HG03558 (cell line): ENCODE results near the gene PEPD.

Experiments used
- ATAC-seq: cut with Tn5 transposase; IDR thresholded peaks from one replicate; pipeline ENCODE4 v1.9.1; 2021; ENCODE audit warnings: moderate number of reproducible peaks; ENCODE audit not compliant: unreplicated experiment; ENCODE audit errors: extremely low read depth

The PEPD gene

GRCh38 chr19:33462112-33462791 is 59.3 kb downstream of the PEPD start:
- ATAC-seq, result no peak

GRCh38 chr19:33461256-33462111 is 60.1 kb downstream of the PEPD start:
- no peak for ATAC-seq

- no peak for ATAC-seq
Observed at GRCh38 chr19:33460221-33460908, 61.2 kb downstream of the PEPD start.

- no peak for ATAC-seq
Observed at GRCh38 chr19:33459222-33460090, 62.1 kb downstream of the PEPD start.

- no peak for ATAC-seq
Observed at GRCh38 chr19:33458807-33459206, 62.8 kb downstream of the PEPD start.

- no peak for ATAC-seq
Observed at GRCh38 chr19:33458171-33458633, 63.4 kb downstream of the PEPD start.

- no peak for ATAC-seq
Observed at GRCh38 chr19:33456845-33457220, 64.8 kb downstream of the PEPD start.

- no peak for ATAC-seq
Observed at GRCh38 chr19:33456076-33456844, 65.3 kb downstream of the PEPD start.

GRCh38 chr19:33453265-33453664 is 68.3 kb downstream of the PEPD start:
- ATAC-seq, result no peak

GRCh38 chr19:33450689-33451088 is 70.9 kb downstream of the PEPD start:
- ATAC-seq, result no peak

- no peak for ATAC-seq
Observed at GRCh38 chr19:33449799-33450198, 71.8 kb downstream of the PEPD start.

- ATAC-seq, result no peak
Observed at GRCh38 chr19:33448159-33448516, 73.5 kb downstream of the PEPD start.

GRCh38 chr19:33447336-33448158 is 74.0 kb downstream of the PEPD start:
- no peak for ATAC-seq

GRCh38 chr19:33446330-33447293 is 75.0 kb downstream of the PEPD start:
- ATAC-seq, result no peak

GRCh38 chr19:33445442-33446329 is 75.9 kb downstream of the PEPD start:
- ATAC-seq, result no peak
